H1 (cell line): ENCODE data around the gene SNX32. TPM values are rescaled to one million over a fixed set of nuclear protein-coding genes. Genes with fewer than 3 reads are reported as not detected.
"Not testable (repeated sequence)": the region's sequence is repeated elsewhere in the genome, so short reads cannot be mapped to it uniquely, and the experiment has no call there.

ENCODE experiments used
- CTCF ChIA-PET: fragments of 300-600 bp; sonication (Branson Sonifier 250); formaldehyde crosslinking; loops from one replicate; lab custom pipeline; 2021; ENCODE audit not compliant: partially characterized antibody; lab: Charles Lee
- POLR2A ChIA-PET: fragments of 300-600 bp; sonication (Branson Sonifier 250); formaldehyde crosslinking; loops from one replicate; lab custom pipeline; 2021; ENCODE audit warnings: inconsistent platforms; ENCODE audit not compliant: partially characterized antibody; lab: Charles Lee
- DNase-seq, 2 experiments: peaks; one replicate each; pipeline versions ENCODE4 v3.0.0 to v3.0.0-alpha.2; 2010 to 2022; ENCODE audit warnings: low spot score in 2 of 2, low read depth in 1 of 2, mixed read lengths in 1 of 2
- FAIRE-seq: peaks from 2 replicates; lab custom pipeline; 2011; peaks lifted over from hg19 to GRCh38; lab: Jason Lieb, UNC
- H2AFZ ChIP-seq: 2 replicates; pipeline ENCODE4 v1.8.1; 2012; ENCODE audit warnings: low read length, inconsistent platforms
- H2AK5ac ChIP-seq: 2 replicates; pipeline ENCODE4 v1.6.1; 2013; ENCODE audit warnings: low read depth, low read length
- H2BK120ac ChIP-seq: replicated peaks from 2 replicates; pipeline ENCODE3; 2013; ENCODE audit warnings: low read depth, low read length, inconsistent platforms
- H2BK12ac ChIP-seq: 2 replicates; pipeline ENCODE4 v1.6.1; 2013; ENCODE audit warnings: low read depth, low read length
- H2BK15ac ChIP-seq: 2 replicates; pipeline ENCODE4 v1.6.1; 2013; ENCODE audit warnings: low read length
- H2BK20ac ChIP-seq: 2 replicates; pipeline ENCODE4 v1.6.1; 2013; ENCODE audit warnings: low read length
- H2BK5ac ChIP-seq: 2 replicates; pipeline ENCODE4 v1.6.1; 2013; ENCODE audit warnings: low read depth, low read length
- H3K14ac ChIP-seq: 2 replicates; pipeline ENCODE4 v1.6.1; 2013; ENCODE audit warnings: inconsistent platforms; ENCODE audit not compliant: insufficient read length
- H3K18ac ChIP-seq: 2 replicates; pipeline ENCODE4 v1.6.1; 2013; ENCODE audit warnings: low read length; ENCODE audit errors: extremely low read depth
- H3K23ac ChIP-seq: 2 replicates; pipeline ENCODE4 v1.6.1; 2013; ENCODE audit warnings: inconsistent platforms; ENCODE audit not compliant: insufficient read length
- H3K23me2 ChIP-seq: 2 replicates; pipeline ENCODE4 v1.6.1; 2013; ENCODE audit warnings: low read depth, low read length
- H3K27ac ChIP-seq: 2 replicates; pipeline ENCODE4 v1.6.1; 2011; ENCODE audit warnings: low read depth, low read length, inconsistent platforms
- H3K27me3 ChIP-seq, 4 experiments: replicated peaks in 1 of 4; 1 replicate in 1 of 4; 2 replicates in 3 of 4; pipeline versions ENCODE4 v1.6.1 to v1.8.1; 2011 to 2013; ENCODE audit warnings: low read length in 3 of 4, mild to moderate bottlenecking in 3 of 4, inconsistent platforms in 2 of 4, mixed read lengths in 2 of 4, moderate library complexity in 1 of 4; ENCODE audit not compliant: control insufficient read depth in 3 of 4, insufficient read depth in 3 of 4; ENCODE audit errors: extremely low read depth in 1 of 4
- H3K36me3 ChIP-seq, 4 experiments: 2 replicates each; pipeline versions ENCODE4 v1.6.1 to v1.8.1; 2011 to 2013; ENCODE audit warnings: mild to moderate bottlenecking in 4 of 4, low read length in 3 of 4, moderate library complexity in 2 of 4, control low read depth in 1 of 4, inconsistent platforms in 1 of 4; ENCODE audit not compliant: insufficient read depth in 4 of 4, control insufficient read depth in 2 of 4
- H3K4ac ChIP-seq: replicated peaks from 2 replicates; pipeline ENCODE3; 2013; ENCODE audit warnings: low read length, low read depth, mixed read lengths, inconsistent platforms; ENCODE audit not compliant: insufficient read length
- H3K4me1 ChIP-seq, 4 experiments: replicated peaks in 1 of 4; 1 replicate in 1 of 4; 2 replicates in 3 of 4; pipeline versions ENCODE4 v1.6.1 to v1.8.1; 2011 to 2013; ENCODE audit warnings: low read length in 3 of 4, inconsistent platforms in 2 of 4, mixed read lengths in 1 of 4; ENCODE audit not compliant: insufficient read depth in 4 of 4, control insufficient read depth in 3 of 4
- H3K4me2 ChIP-seq, 2 experiments: 2 replicates each; pipeline versions ENCODE4 v1.6.1 to v1.8.1; 2011 to 2013; ENCODE audit warnings: low read depth in 2 of 2, low read length in 2 of 2, control low read depth in 1 of 2, inconsistent platforms in 1 of 2, mild to moderate bottlenecking in 1 of 2; ENCODE audit not compliant: insufficient read depth in 1 of 2
- H3K4me3 ChIP-seq, 4 experiments: fragments of 200-600, 300-600 bp in 1 of 4; sonication (generic), shearing (Covaris generic), sonication (Bioruptor Twin) in 1 of 4; 2 replicates each; pipeline versions ENCODE4 v1.5.1 to v1.8.1; 2011 to 2016; ENCODE audit warnings: low read length in 4 of 4, low read depth in 3 of 4, control low read depth in 2 of 4, inconsistent platforms in 2 of 4, mild to moderate bottlenecking in 2 of 4, mixed read lengths in 1 of 4, moderate library complexity in 1 of 4; ENCODE audit not compliant: insufficient read depth in 2 of 4; ENCODE audit errors: extremely low read depth in 1 of 4
- H3K56ac ChIP-seq: replicated peaks from 2 replicates; pipeline ENCODE3; 2013; ENCODE audit warnings: low read depth, mild to moderate bottlenecking, mixed read lengths, low read length, inconsistent platforms; ENCODE audit not compliant: insufficient read length
- H3K79me1 ChIP-seq: 2 replicates; pipeline ENCODE4 v1.6.1; 2013; ENCODE audit warnings: low read depth, low read length, control low read depth
- H3K79me2 ChIP-seq, 2 experiments: 2 replicates each; pipeline versions ENCODE4 v1.6.1 to v1.8.1; 2012 to 2013; ENCODE audit warnings: low read length in 2 of 2, mild to moderate bottlenecking in 2 of 2, inconsistent platforms in 1 of 2; ENCODE audit not compliant: insufficient read depth in 2 of 2, control insufficient read depth in 1 of 2
- H3K9ac ChIP-seq, 4 experiments: replicated peaks in 1 of 4; 1 replicate in 1 of 4; 2 replicates in 3 of 4; pipeline versions ENCODE4 v1.6.1 to v1.8.1; 2011 to 2013; ENCODE audit warnings: low read depth in 3 of 4, low read length in 3 of 4, control low read depth in 2 of 4, mild to moderate bottlenecking in 2 of 4, moderate library complexity in 2 of 4, inconsistent platforms in 1 of 4; ENCODE audit errors: extremely low read depth in 1 of 4
- H3K9me3 ChIP-seq, 2 experiments: 2 replicates each; pipeline versions ENCODE4 v1.6.1 to v1.8.1; 2012 to 2013; ENCODE audit warnings: mild to moderate bottlenecking in 2 of 2, moderate library complexity in 2 of 2, control low read depth in 1 of 2, inconsistent platforms in 1 of 2, low read depth in 1 of 2, low read length in 1 of 2, mixed read lengths in 1 of 2; ENCODE audit not compliant: insufficient read depth in 2 of 2
- H4K20me1 ChIP-seq, 2 experiments: replicated peaks in 1 of 2; 2 replicates each; pipeline versions ENCODE3 to v1.8.1; 2011 to 2013; ENCODE audit warnings: inconsistent platforms in 2 of 2, low read length in 2 of 2, mild to moderate bottlenecking in 1 of 2; ENCODE audit not compliant: insufficient read depth in 2 of 2, control insufficient read depth in 1 of 2
- H4K5ac ChIP-seq: 2 replicates; pipeline ENCODE4 v1.6.1; 2013; ENCODE audit warnings: low read length, low read depth, mixed read lengths, inconsistent platforms; ENCODE audit not compliant: insufficient read length
- H4K8ac ChIP-seq: 2 replicates; pipeline ENCODE4 v1.8.0; 2013; ENCODE audit warnings: mild to moderate bottlenecking, moderate library complexity, low read length, inconsistent platforms; ENCODE audit not compliant: insufficient read depth; ENCODE audit errors: extremely low read depth
- H4K91ac ChIP-seq: replicated peaks from 2 replicates; pipeline ENCODE3; 2013; ENCODE audit warnings: low read length, mixed read lengths, inconsistent platforms; ENCODE audit not compliant: insufficient read length
- polyA plus RNA-seq, 7 experiments: library from polyadenylated mRNA; depleted of rRNA in 3 of 7; stranded (reverse) in 5 of 7; unstranded in 2 of 7; fragments of >200 nt in 5 of 7; fragments of 200-250 nt in 2 of 7; gene quantifications; 1 replicate in 5 of 7; 2 replicates in 1 of 7; 4 replicates in 1 of 7; pipeline versions ENCODE4 v1.2.1 to v1.2.3, GENCODE V29; 2011 to 2013; ENCODE audit warnings: missing spikeins in 2 of 7, mixed read lengths in 2 of 7
- total RNA-seq: library from RNA; stranded (reverse); fragmentation: NEBNext Ultra II Directional; extraction: Animal tissue kit (Norgen Biotek cat#: 25700); gene quantifications from 2 replicates; pipeline ENCODE4 v1.2.1, GENCODE V29; 2021

The SNX32 gene
- total and polyA plus RNA-seq, 2 of the 8 experiments (the other 6 are each of a cell fraction or from before 2014, with no cell fraction given) = 0.76 to 2.2 TPM

- H4K5ac ChIP-seq, H3K79me2 ChIP-seq, H3K27ac ChIP-seq, H3K36me3 ChIP-seq, H3K79me1 ChIP-seq, H2AFZ ChIP-seq, H2BK20ac ChIP-seq, H4K20me1 ChIP-seq, H4K91ac ChIP-seq, H3K56ac ChIP-seq, H2BK15ac ChIP-seq, H2BK5ac ChIP-seq, H3K14ac ChIP-seq, H3K27me3 ChIP-seq, FAIRE-seq, H3K4me1 ChIP-seq, H3K4ac ChIP-seq, H4K8ac ChIP-seq, H2BK120ac ChIP-seq, H3K4me3 ChIP-seq, H3K9me3 ChIP-seq, H2BK12ac ChIP-seq, DNase-seq, H3K23ac ChIP-seq, H3K18ac ChIP-seq, H3K9ac ChIP-seq: not testable (repeated sequence)
- POLR2A ChIA-PET = interaction anchor here (0.6 to 4.0 kb wide), 8 partner anchors 9 to 146 kb away, joined by 3 to 30 read pairs (median 8); partner anchors contain the start of genes CFL1, KAT5 and MUS81
- Histone ChIP-seq H3K4me2 (peak overlapping the region in 1 of 2 experiments; percentile 100; a peak in 1 of 4 replicates), H2AK5ac (0 out of 2 replicates have a peak overlapping the region, but pooled peaks have one; percentile 45), H3K23me2 (peaks cover 22% of the 10 kb centered on the region)
- CTCF ChIA-PET = interaction anchor here (0.6 to 3.9 kb wide), 20 partner anchors 9 to 227 kb away, joined by 3 to 52 read pairs (median 4); partner anchors contain the start of genes AP5B1, FIBP, KAT5 and MUS81
Measured at GRCh38 chr11:65832231-65832630, 1.5 kb upstream of the SNX32 start.
